Transverse colon (tissue), 4 donors: ENCODE results near the gene DDX46. TPM values are rescaled to one million over a fixed set of nuclear protein-coding genes. Genes with fewer than 3 reads are reported as not detected.

Experiments used
- DNase-seq: peaks from one replicate; pipeline ENCODE4 v3.0.0-alpha.2; 2019
- H3K27ac ChIP-seq, 4 donors: fragments of 200-600 bp; sonication (generic); 2 replicates each; pipeline ENCODE4 v1.5.1; 2016 to 2018; ENCODE audit warnings: inconsistent platforms in 4 of 4
- H3K27me3 ChIP-seq: fragments of 200-600 bp; sonication (generic); 2 replicates; pipeline ENCODE4 v1.5.1; 2017; ENCODE audit warnings: inconsistent platforms
- H3K36me3 ChIP-seq, 4 donors: fragments of 200-600 bp; sonication (generic); 2 replicates each; pipeline ENCODE4 v1.5.1; 2017 to 2019; ENCODE audit warnings: inconsistent platforms in 4 of 4
- H3K4me1 ChIP-seq, 4 donors: fragments of 200-600 bp; sonication (generic); 2 replicates each; pipeline ENCODE4 v1.5.1; 2017 to 2020; ENCODE audit warnings: inconsistent platforms in 4 of 4
- H3K4me3 ChIP-seq, 4 donors: fragments of 200-600 bp; sonication (generic); 1 replicate in 1 of 4; 2 replicates in 3 of 4; pipeline versions ENCODE4 v1.5.1 to v1.6.1; 2017 to 2019; ENCODE audit warnings: inconsistent platforms in 4 of 4
- H3K9me3 ChIP-seq, 2 donors: fragments of 200-600 bp; sonication (generic); 2 replicates each; pipeline ENCODE4 v1.5.1; 2017 to 2019; ENCODE audit warnings: inconsistent platforms in 2 of 2
- CTCF ChIP-seq, 5 experiments: fragments of 200-600 bp in 3 of 5; fragments of 450-650 bp in 2 of 5; sonication (generic) in 3 of 5; IDR thresholded peaks; 1 replicate in 2 of 5; 2 replicates in 3 of 5; pipeline ENCODE4 v1.5.1; 2016 to 2017; ENCODE audit warnings: antibody characterized with exemption in 5 of 5, inconsistent platforms in 3 of 5, mild to moderate bottlenecking in 2 of 5, moderate library complexity in 1 of 5
- EP300 ChIP-seq: sonication (generic); formaldehyde crosslinking; IDR thresholded peaks from one replicate; pipeline ENCODE4 v1.6.1; 2017; ENCODE audit warnings: antibody characterized with exemption, low read depth
- POLR2A ChIP-seq: fragments of 450-650 bp; IDR thresholded peaks from one replicate; pipeline ENCODE4 v1.6.1; 2016; ENCODE audit warnings: antibody characterized with exemption, mild to moderate bottlenecking, moderate library complexity
- POLR2AphosphoS5 ChIP-seq, 3 donors: sonication (generic); formaldehyde crosslinking; IDR thresholded peaks; one replicate each; pipeline ENCODE4 v1.6.1; 2016; ENCODE audit warnings: antibody characterized with exemption in 3 of 3
- WGBS, 2 donors: methylation state at CpG; one replicate each; pipeline ENCODE4 v1.1.5; 2018; ENCODE audit warnings: low coverage in 1 of 2; 5-methylcytosine and 5-hydroxymethylcytosine counted together
- in situ Hi-C, 4 donors: fragments of 200-750 bp; cut with MboI; loops; one replicate each; pipeline versions ENCODE4 v1.15.0 to v1.15.1; 2017; ENCODE audit warnings: low sequenced_read_pairs in 3 of 4, low pct_ligation_motif_present in 1 of 4, low pct_unique_long_range_greater_than_20kb in 1 of 4
- intact Hi-C: fragments of 100-400 bp; cut with DNase I; formaldehyde crosslinking; loops from one replicate; pipeline ENCODE4 v1.15.1; 2023; ENCODE audit warnings: low total_unique reads
- total RNA-seq, 4 donors: library from RNA; depleted of rRNA; stranded (reverse); fragments of >200 nt; gene quantifications; one replicate each; pipeline ENCODE4 v1.1.0, GENCODE V29; 2016

Gene DDX46
- total RNA-seq, 4 donors from 2014 or later = 28.5 to 73.3 (median 46.1) TPM

- no peaks in the 10 kb centered on the region for H3K4me1 ChIP-seq
- H3K27ac ChIP-seq = no peak overlapping the region
- peaks cover 0 to 91% (median 34%) of the 10 kb centered on the region in 4 donors for H3K36me3 ChIP-seq
- H3K4me3 ChIP-seq = no peak overlapping the region
- TF ChIP-seq CTCF (IDR thresholded peaks at IDR 0.05) = no peak
- no peak for TF ChIP-seq EP300
- no peak for TF ChIP-seq POLR2A
- no peak for TF ChIP-seq POLR2AphosphoS5 (IDR thresholded peaks at IDR 0.05)
- no peaks in the 10 kb centered on the region for H3K9me3 ChIP-seq
- no peak for DNase-seq
- intact Hi-C loops (no loop called here), in situ Hi-C loops (no loop called here)
- no peaks in the 10 kb centered on the region for H3K27me3 ChIP-seq
- WGBS, 2 donors = 90% methylated on average over 10 of the region's 10 CpGs; no CpG with 5 or more reads in 1 of the 2 donors
Observed at GRCh38 chr5:134772461-134773125, 14.0 kb downstream of the DDX46 start.

- H3K4me1 ChIP-seq = no peaks in the 10 kb centered on the region
- H3K4me3 ChIP-seq = no peak overlapping the region
- TF ChIP-seq CTCF (IDR thresholded peaks at IDR 0.05) = no peak
- no peak for TF ChIP-seq POLR2AphosphoS5 (IDR thresholded peaks at IDR 0.05)
- no peak for TF ChIP-seq POLR2A
- no peak for TF ChIP-seq EP300
- no peaks in the 10 kb centered on the region for H3K27me3 ChIP-seq
- no peak overlapping the region for H3K27ac ChIP-seq
- 90 to 96% methylated on average over 2 of the region's 2 CpGs for WGBS, 2 donors
- H3K36me3 ChIP-seq = peaks cover 0 to 95% (median 29%) of the 10 kb centered on the region in 4 donors
- no peaks in the 10 kb centered on the region for H3K9me3 ChIP-seq
- DNase-seq = no peak
- in situ Hi-C loops = no loop called here
- intact Hi-C loops = no loop called here
Observed at GRCh38 chr5:134777366-134777765, 18.8 kb downstream of the DDX46 start.

- no peaks in the 10 kb centered on the region for H3K9me3 ChIP-seq
- WGBS, 2 donors = 37 to 48% methylated on average over 3 to 4 of the region's 4 CpGs
- H3K4me1 ChIP-seq = no peaks in the 10 kb centered on the region
- TF ChIP-seq CTCF (IDR thresholded peaks at IDR 0.05) = no peak
- no peak for TF ChIP-seq POLR2AphosphoS5 (IDR thresholded peaks at IDR 0.05)
- TF ChIP-seq EP300 = no peak
- no peak for TF ChIP-seq POLR2A
- no peak for DNase-seq
- no peaks in the 10 kb centered on the region for H3K27me3 ChIP-seq
- peaks cover 0 to 84% (median 32%) of the 10 kb centered on the region in 4 donors for H3K36me3 ChIP-seq
- intact Hi-C loops = no loop called here
- in situ Hi-C loops = no loop called here
- H3K27ac ChIP-seq = no peak overlapping the region
- no peak overlapping the region for H3K4me3 ChIP-seq
Observed at GRCh38 chr5:134784241-134784920, 25.8 kb downstream of the DDX46 start.

GRCh38 chr5:134784946-134785620 is 26.5 kb downstream of the DDX46 start:
- in situ Hi-C loops (no loop called here), intact Hi-C loops (no loop called here)
- no peak for DNase-seq
- Histone ChIP-seq H3K4me1 (no peaks in the 10 kb centered on the region), H3K27ac (no peak overlapping the region), H3K4me3 (no peak overlapping the region), H3K27me3 (no peaks in the 10 kb centered on the region), H3K9me3 (no peaks in the 10 kb centered on the region), H3K36me3 (peaks cover 0 to 84% (median 33%) of the 10 kb centered on the region in 4 donors)
- no peak for TF ChIP-seq CTCF (IDR thresholded peaks at IDR 0.05)
- no peak for TF ChIP-seq POLR2AphosphoS5 (IDR thresholded peaks at IDR 0.05)
- no peak for TF ChIP-seq EP300
- TF ChIP-seq POLR2A = no peak
- 84 to 88% methylated on average over 3 of the region's 3 CpGs for WGBS, 2 donors
